Neural progenitor cell (in vitro differentiated cells): ENCODE measurements around the gene CACNB1. TPM values are rescaled to one million over a fixed set of nuclear protein-coding genes. Genes with fewer than 3 reads are reported as not detected.

ENCODE experiments used
- DNase-seq: peaks from one replicate; pipeline ENCODE4 v3.0.0-alpha.2; 2016; ENCODE audit warnings: low spot score
- H2AFZ ChIP-seq: fragments of 200-600 bp; sonication (generic); replicated peaks from 2 replicates; pipeline ENCODE4 v1.6.1; 2016; ENCODE audit warnings: antibody characterized with exemption
- H3F3A ChIP-seq: fragments of 200-600 bp; sonication (generic); 2 replicates; pipeline ENCODE4 v1.6.1; 2016; ENCODE audit warnings: antibody characterized with exemption, low read depth
- H3K27ac ChIP-seq: fragments of 200-600 bp; sonication (generic); 2 replicates; pipeline ENCODE4 v1.5.1; 2016; ENCODE audit warnings: mild to moderate bottlenecking
- H3K27me3 ChIP-seq: fragments of 200-600 bp; sonication (generic); 2 replicates; pipeline ENCODE4 v1.6.1; 2016; ENCODE audit warnings: mild to moderate bottlenecking, moderate library complexity
- H3K36me3 ChIP-seq: fragments of 200-600 bp; sonication (generic); 2 replicates; pipeline ENCODE4 v1.5.1; 2016
- H3K4me1 ChIP-seq: fragments of 200-600 bp; sonication (generic); 2 replicates; pipeline ENCODE4 v1.6.1; 2016; ENCODE audit warnings: mixed run types
- H3K4me2 ChIP-seq: fragments of 200-600 bp; sonication (generic); 2 replicates; pipeline ENCODE4 v1.6.1; 2016
- H3K4me3 ChIP-seq: fragments of 200-600 bp; sonication (generic); 2 replicates; pipeline ENCODE4 v1.5.1; 2016
- H3K79me2 ChIP-seq: fragments of 200-600 bp; sonication (generic); 2 replicates; pipeline ENCODE4 v1.6.1; 2016; ENCODE audit warnings: low read depth
- H3K9ac ChIP-seq: fragments of 200-600 bp; sonication (generic); 2 replicates; pipeline ENCODE4 v1.6.1; 2016
- H3K9me3 ChIP-seq: fragments of 200-600 bp; sonication (generic); 2 replicates; pipeline ENCODE4 v1.5.1; 2016; ENCODE audit warnings: low read depth
- H4K20me1 ChIP-seq: fragments of 200-600 bp; sonication (generic); 2 replicates; pipeline ENCODE4 v1.6.1; 2016; ENCODE audit warnings: low read depth
- H3K27ac Mint-ChIP-seq: 3 replicates; pipeline ENCODE4 v1.8.0; 2021; ENCODE audit warnings: mixed read lengths
- H3K27me3 Mint-ChIP-seq: 2 replicates; pipeline ENCODE4 v1.8.0; 2022; ENCODE audit warnings: low read depth, mild to moderate bottlenecking, inconsistent platforms, moderate library complexity, mixed read lengths; ENCODE audit not compliant: insufficient read depth
- H3K36me3 Mint-ChIP-seq: 3 replicates; pipeline ENCODE4 v1.8.0; 2021; ENCODE audit warnings: mixed read lengths
- H3K4me1 Mint-ChIP-seq: 3 replicates; pipeline ENCODE4 v1.8.0; 2021; ENCODE audit warnings: mixed read lengths
- H3K4me3 Mint-ChIP-seq: 3 replicates; pipeline ENCODE4 v1.8.0; 2021; ENCODE audit warnings: mild to moderate bottlenecking, moderate library complexity, mixed read lengths
- H3K9me3 Mint-ChIP-seq: 3 replicates; pipeline ENCODE4 v1.8.0; 2020; ENCODE audit warnings: mixed read lengths
- EZH2 ChIP-seq: fragments of 200-600 bp; sonication (generic); IDR thresholded peaks from 2 replicates; pipeline ENCODE4 v1.6.1; 2017; ENCODE audit warnings: antibody characterized with exemption, mild to moderate bottlenecking, moderate library complexity
- EZH2phosphoT487 ChIP-seq: fragments of 200-600 bp; sonication (generic); IDR thresholded peaks from 2 replicates; pipeline ENCODE4 v1.6.1; 2017; ENCODE audit warnings: antibody characterized with exemption
- total RNA-seq: library from RNA; depleted of rRNA; stranded (reverse); fragments of >200 nt; gene quantifications from 2 replicates; pipeline ENCODE4 v1.2.3, GENCODE V29; 2015; ENCODE audit warnings: low replicate concordance
- TF ChIP-seq, protein P1 (sequence below): fragments of 200-600 bp; sonication (generic); IDR thresholded peaks from 2 replicates; pipeline ENCODE4 v1.5.1; 2017; ENCODE audit warnings: antibody characterized with exemption, mild to moderate bottlenecking

Gene CACNB1
- total RNA-seq, 1 donor from 2014 or later: 6.3 TPM

DNA sequence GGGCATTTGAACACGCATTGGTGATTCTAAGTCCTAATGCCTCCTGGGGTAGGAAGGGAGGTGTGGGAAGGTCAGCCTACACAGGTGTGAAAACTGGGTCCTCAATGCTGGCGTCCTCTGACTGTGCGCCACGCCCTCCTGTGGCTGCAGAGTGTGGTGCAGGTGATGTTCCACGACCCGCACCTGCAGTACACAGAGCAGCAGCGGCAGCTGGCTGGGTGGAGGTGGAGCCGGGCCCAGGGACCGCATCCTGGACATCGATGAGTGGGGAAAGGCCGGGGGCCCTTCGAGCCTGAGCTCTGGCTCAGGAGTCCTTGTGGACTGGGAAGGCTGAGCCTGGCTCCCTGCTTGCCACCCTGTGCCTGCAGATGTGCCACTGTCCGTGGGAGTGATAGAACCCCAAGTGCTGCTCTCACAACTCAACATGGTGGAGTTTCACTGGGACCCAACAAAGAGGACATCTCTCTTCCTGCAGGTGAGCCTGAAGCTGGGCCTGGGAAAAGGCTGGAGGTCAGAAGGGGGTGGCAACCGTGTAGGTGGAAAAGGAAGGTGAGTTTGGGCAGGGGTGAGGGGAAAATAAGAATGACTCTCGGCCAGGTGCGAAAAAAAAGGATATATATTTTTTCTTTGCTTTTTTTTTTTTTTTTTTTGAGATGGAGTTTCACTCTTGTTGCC, 42.3 kb upstream of the CACNB1 start:
- Mint-ChIP-seq H3K27me3 (peaks cover 16% of the 10 kb centered on the region), H3K4me3 (peak overlapping the region; percentile 35), H3K27ac (no peak overlapping the region), H3K36me3 (no peaks in the 10 kb centered on the region), H3K9me3 (no peaks in the 10 kb centered on the region), H3K4me1 (peaks cover 7% of the 10 kb centered on the region)
- TF ChIP-seq EZH2: no peak
- no peak for TF ChIP-seq EZH2phosphoT487
- TF ChIP-seq, protein P1, sequence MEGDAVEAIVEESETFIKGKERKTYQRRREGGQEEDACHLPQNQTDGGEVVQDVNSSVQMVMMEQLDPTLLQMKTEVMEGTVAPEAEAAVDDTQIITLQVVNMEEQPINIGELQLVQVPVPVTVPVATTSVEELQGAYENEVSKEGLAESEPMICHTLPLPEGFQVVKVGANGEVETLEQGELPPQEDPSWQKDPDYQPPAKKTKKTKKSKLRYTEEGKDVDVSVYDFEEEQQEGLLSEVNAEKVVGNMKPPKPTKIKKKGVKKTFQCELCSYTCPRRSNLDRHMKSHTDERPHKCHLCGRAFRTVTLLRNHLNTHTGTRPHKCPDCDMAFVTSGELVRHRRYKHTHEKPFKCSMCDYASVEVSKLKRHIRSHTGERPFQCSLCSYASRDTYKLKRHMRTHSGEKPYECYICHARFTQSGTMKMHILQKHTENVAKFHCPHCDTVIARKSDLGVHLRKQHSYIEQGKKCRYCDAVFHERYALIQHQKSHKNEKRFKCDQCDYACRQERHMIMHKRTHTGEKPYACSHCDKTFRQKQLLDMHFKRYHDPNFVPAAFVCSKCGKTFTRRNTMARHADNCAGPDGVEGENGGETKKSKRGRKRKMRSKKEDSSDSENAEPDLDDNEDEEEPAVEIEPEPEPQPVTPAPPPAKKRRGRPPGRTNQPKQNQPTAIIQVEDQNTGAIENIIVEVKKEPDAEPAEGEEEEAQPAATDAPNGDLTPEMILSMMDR: peak; percentile 77
- DNase-seq: peak; percentile 81
- no peak overlapping the region for H3K4me3 ChIP-seq
- no peaks in the 10 kb centered on the region for H3K79me2 ChIP-seq
- no peak overlapping the region for H3K27ac ChIP-seq
- no peaks in the 10 kb centered on the region for H3K27me3 ChIP-seq
- peak overlapping the region; percentile 79 for H2AFZ ChIP-seq
- H3K9me3 ChIP-seq: no peaks in the 10 kb centered on the region
- H3K36me3 ChIP-seq: no peaks in the 10 kb centered on the region
- no peaks in the 10 kb centered on the region for H3K4me1 ChIP-seq
- no peaks in the 10 kb centered on the region for H4K20me1 ChIP-seq
- H3F3A ChIP-seq: peaks cover 9% of the 10 kb centered on the region
- no peak overlapping the region for H3K4me2 ChIP-seq
- no peak overlapping the region for H3K9ac ChIP-seq

DNA sequence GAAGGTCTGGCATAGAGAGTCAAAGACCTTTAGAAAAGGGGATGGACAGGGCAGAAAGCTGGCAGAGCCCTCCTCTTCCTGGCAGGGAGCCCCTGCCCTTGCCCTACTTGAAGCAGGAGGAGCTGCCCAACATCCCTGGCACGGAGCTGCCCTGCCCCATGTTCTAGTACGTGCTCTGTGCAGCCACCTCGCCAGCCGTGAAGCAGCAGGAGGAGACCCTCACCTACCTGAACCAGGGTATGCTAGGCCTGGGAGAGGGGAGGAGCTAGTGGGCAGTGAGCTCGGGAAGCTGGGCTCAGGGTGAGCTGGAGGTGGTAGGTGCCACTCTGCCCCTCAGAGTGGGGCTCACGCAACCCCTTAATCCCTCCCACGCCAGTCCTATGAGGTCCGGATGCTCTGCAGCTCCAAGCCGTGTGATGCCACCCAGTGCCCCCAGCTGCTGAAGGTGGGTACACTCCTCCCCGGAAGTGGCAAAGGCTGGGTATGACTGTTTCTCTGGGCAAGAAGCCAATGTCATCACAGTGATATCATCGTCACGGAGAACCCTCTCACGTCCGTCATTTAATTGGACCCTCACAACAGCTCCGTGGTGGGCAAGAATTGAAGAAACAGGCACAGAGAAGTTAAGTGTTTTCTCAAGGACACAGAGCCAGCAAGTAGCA, 41.0 kb upstream of the CACNB1 start:
- peaks cover 4% of the 10 kb centered on the region for H3K4me1 Mint-ChIP-seq
- no peak overlapping the region for H3K9ac ChIP-seq
- no peak for TF ChIP-seq EZH2
- TF ChIP-seq, protein P1: no peak
- no peak for TF ChIP-seq EZH2phosphoT487
- H3K4me2 ChIP-seq: no peak overlapping the region
- H3F3A ChIP-seq: peaks cover 9% of the 10 kb centered on the region
- H3K27ac ChIP-seq: no peak overlapping the region
- no peaks in the 10 kb centered on the region for H3K4me1 ChIP-seq
- H3K9me3 ChIP-seq: no peaks in the 10 kb centered on the region
- no peaks in the 10 kb centered on the region for H3K36me3 ChIP-seq
- H3K27me3 Mint-ChIP-seq: peaks cover 16% of the 10 kb centered on the region
- H3K79me2 ChIP-seq: no peaks in the 10 kb centered on the region
- no peaks in the 10 kb centered on the region for H3K36me3 Mint-ChIP-seq
- no peaks in the 10 kb centered on the region for H3K27me3 ChIP-seq
- H3K4me3 Mint-ChIP-seq: no peak overlapping the region
- H4K20me1 ChIP-seq: no peaks in the 10 kb centered on the region
- DNase-seq: no peak
- H2AFZ ChIP-seq: no peak overlapping the region
- H3K9me3 Mint-ChIP-seq: no peaks in the 10 kb centered on the region
- no peak overlapping the region for H3K27ac Mint-ChIP-seq
- no peak overlapping the region for H3K4me3 ChIP-seq

DNA sequence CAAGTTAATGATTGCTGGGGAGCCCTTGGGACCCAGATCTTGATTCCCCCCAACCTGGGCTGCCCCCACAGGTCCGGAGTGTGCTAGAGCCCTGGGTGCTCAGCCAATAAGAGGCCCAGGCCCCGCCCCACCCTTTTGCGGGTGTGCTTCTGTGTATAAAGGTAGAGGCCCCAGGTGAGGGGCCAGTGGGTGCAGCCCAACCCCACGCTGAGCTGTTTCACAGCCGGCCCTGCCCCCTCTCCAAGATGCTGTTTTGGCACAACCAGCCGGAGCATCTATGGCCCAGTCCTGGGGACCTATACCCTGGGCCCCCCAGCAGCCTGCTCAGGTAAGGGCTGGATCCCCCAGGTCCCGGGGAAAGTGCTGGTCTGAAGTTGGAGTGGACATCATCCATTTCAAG, 40.1 kb upstream of the CACNB1 start:
- H3K4me1 Mint-ChIP-seq: peaks cover 4% of the 10 kb centered on the region
- Histone ChIP-seq H3K27ac (no peak overlapping the region), H3K79me2 (no peaks in the 10 kb centered on the region), H4K20me1 (no peaks in the 10 kb centered on the region), H3K9me3 (no peaks in the 10 kb centered on the region), H3F3A (peaks cover 9% of the 10 kb centered on the region), H3K4me1 (peaks cover 4% of the 10 kb centered on the region), H3K27me3 (no peaks in the 10 kb centered on the region), H2AFZ (no peak overlapping the region), H3K36me3 (no peaks in the 10 kb centered on the region), H3K9ac (no peak overlapping the region), H3K4me3 (no peak overlapping the region), H3K4me2 (no peak overlapping the region)
- TF ChIP-seq EZH2phosphoT487 (no peak), EZH2 (no peak)
- TF ChIP-seq, protein P1: no peak
- no peak for DNase-seq
- H3K9me3 Mint-ChIP-seq: no peaks in the 10 kb centered on the region
- H3K27ac Mint-ChIP-seq: no peak overlapping the region
- no peak overlapping the region for H3K4me3 Mint-ChIP-seq
- H3K36me3 Mint-ChIP-seq: no peaks in the 10 kb centered on the region
- peaks cover 16% of the 10 kb centered on the region for H3K27me3 Mint-ChIP-seq
